Stimulated activated naive CD4-positive, alpha-beta T cell (primary cell): ENCODE data around the gene RBM39.
A peak's percentile ranks its signal among the peaks of the same experiment; 100 is the strongest.
"Not testable (repeated sequence)": the region's sequence is repeated elsewhere in the genome, so short reads cannot be mapped to it uniquely, and the experiment has no call there.

Experiments used
- DNase-seq, 6 experiments: peaks; one replicate each; lab custom pipeline; 2025; lab: John Stamatoyannopoulos, UW

RBM39 gene

DNA sequence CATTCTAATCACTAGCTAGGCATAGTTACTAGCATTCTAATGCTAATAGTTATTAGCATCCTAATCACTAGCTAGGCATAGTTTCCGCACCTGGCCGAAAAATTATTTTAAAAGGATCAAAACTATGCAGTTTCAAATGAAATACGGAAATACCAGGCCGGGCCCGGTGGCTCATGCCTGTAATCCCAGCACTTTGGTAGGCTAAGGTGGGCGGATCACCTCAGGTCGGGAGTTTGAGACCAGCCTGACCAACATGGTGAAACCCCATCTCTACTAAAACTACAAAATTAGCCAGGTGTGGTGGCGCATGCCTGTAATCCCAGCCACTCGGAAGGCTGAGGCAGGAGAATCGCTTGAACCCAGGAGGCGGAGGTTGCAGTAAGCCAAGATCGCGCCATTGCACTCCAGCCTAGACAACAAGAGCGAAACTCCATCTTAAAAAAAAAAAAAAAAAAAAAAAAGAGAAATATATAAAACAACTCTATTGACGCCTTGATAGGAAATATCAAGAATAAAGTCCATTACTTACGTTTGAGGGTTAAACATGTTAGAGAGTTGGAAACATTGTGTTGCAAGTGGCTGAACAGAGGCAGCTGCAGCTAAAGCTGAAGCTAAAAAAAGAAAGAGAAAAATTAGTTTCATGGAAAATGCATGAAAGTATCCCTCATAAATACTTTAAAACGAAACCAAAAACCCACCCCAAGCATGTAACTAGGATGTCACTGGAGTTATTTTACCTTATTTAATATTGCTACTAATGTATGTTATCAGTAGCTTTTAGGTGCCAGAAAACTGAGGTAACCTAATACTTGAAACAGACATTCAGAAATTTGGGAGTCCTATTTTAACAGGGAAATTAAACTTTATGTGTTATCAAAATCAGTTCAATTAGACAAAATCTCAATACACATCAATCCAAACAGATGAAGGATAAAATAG lies 35.2 kb downstream of the RBM39 start:
- not testable (repeated sequence) for DNase-seq

DNA sequence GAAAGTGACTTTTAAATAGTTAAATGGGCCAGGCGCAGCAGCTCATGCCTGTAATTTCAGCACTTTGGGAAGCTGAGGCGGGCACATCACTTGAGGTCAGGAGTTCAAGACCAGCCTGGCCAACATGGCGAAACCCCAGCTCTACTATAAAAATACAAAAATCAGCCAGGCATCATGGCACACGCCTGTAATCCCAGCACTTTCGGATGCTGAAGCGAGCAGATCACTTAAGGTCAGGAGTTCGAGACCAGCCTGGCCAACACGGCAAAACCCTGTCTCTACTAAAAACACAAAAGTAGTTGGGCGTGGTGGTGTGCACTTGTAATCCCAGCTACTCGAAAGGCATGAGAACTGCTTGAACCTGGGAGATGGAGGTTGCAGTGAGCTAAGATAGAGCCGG lies 36.2 kb downstream of the RBM39 start:
- DNase-seq, result not testable (repeated sequence)

DNA sequence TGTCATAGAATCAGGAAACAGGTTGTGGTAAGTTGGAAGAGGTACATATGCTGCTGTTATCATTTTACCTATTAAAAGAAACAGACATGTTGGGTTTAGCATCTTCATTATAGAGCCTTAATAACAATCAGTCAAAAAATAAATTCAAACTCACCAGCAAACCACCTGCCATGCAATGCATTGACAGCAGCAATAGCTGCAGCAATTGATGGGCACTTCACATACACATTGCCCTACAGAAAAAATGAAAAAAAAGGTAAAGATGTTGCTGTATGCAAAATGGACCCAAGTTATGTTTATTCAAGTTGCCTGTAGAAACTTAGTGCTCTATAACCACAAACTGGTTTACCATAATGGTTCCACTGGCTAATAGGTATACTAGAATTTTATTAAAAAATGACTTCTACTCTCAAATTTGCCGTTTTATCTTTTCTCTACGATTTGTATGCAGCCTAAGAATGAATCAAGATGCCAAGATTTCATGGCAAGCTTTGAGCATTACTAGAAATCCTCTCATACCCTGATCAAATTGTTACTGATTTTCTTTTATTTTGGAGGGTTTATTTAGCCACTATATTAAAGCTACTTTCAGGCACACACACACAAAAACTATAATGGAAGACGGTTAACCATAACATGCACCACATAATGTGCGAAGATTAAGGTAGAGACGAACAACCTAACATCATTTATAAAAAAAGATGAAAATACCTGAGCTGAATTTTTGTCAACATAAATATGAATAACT lies 37.4 kb downstream of the RBM39 start:
- DNase-seq, result no peak

DNA sequence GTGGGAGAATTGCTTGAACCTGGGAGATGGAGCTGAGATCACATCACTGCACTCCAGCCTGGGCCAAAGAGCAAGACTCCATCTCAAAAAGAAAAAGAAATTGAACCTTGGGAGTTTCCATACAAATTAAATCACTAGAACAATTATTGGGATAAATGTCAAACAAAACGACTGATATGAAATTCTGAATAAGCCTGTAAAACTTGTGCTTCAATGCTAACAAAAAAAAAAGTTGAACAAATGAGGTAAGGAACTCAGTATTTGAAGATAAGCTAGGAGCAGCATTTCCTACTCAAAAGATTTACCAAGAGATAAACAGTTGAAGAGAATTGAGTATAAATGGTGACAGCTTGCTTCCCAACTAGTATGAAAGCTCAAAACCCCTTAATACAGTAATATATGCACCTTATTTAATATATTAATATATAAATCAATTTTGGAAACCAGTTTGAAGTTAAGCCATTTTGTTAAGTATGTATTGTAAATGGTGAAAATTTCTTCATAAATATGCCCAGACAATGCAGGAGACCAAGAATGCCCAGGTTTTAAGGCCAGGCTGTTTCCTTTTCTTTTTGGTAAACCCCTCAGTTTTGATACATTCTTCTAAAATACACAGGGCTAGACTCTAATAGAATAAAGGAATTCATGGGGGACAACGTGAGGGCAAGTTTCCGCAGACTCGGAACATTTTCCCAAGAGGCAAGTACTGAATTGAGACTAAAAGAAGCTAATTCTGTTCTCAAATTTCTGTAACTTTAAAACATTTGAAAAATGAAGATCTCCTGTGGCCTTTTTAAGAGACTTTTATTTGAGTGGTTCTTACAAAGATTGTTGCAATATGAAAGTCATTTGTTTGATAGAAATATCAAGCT lies 39.0 kb downstream of the RBM39 start:
- no peak for DNase-seq

DNA sequence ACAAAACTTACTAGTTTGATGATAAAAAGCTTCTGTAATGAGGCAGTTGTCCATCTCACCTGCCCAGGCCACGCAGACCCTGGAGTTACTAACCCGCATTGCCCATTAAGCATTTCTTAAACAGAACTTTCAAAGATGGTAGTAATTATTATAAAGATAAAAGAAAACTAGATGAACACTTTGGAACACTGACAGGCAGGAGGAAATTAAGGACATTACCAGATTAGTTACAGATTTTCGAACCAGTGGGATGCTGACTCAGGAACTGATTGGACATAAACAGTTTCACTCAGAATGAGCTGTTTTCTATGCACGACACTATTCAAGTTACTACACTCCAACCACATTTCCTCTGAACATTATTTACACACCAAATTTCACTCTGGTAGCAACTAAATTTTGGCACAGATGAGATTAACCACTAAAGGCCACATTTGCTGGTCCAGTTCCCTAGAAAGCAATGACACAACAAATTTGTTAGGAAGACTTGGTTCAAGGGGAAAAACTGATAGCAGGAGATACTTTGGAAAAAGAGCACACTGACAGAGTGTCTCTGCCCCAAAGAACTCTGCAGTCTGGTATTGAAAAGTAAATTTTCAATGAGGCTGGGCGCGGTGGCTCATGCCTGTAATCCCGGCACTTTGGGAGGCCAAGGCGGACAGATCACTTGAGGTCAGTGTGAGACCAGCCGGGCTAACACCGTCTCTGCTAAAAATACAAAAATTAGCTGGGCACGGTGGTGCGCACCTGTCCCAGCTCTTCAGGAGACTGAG lies 39.8 kb downstream of the RBM39 start:
- DNase-seq, result no peak

DNA sequence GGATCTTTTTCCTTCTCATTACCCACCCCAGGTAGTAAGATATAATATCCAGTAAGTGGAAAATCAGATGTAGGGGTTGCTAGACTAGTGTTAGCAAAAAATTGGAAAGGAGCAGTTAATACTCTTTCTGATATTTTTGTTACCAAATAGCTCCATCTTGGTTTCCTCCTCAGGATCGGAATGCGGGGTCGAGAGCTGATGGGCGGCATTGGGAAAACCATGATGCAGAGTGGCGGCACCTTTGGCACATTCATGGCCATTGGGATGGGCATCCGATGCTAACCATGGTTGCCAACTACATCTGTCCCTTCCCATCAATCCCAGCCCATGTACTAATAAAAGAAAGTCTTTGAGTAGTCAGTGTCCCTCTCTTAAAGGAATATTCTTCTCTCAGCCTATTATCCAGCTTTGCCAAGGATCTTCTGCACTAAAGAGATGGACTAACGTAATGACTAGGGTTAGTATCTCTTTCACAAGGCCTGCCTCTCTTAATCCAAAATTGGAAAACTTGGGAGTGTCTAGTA lies 41.4 kb downstream of the RBM39 start:
- no peak for DNase-seq

DNA sequence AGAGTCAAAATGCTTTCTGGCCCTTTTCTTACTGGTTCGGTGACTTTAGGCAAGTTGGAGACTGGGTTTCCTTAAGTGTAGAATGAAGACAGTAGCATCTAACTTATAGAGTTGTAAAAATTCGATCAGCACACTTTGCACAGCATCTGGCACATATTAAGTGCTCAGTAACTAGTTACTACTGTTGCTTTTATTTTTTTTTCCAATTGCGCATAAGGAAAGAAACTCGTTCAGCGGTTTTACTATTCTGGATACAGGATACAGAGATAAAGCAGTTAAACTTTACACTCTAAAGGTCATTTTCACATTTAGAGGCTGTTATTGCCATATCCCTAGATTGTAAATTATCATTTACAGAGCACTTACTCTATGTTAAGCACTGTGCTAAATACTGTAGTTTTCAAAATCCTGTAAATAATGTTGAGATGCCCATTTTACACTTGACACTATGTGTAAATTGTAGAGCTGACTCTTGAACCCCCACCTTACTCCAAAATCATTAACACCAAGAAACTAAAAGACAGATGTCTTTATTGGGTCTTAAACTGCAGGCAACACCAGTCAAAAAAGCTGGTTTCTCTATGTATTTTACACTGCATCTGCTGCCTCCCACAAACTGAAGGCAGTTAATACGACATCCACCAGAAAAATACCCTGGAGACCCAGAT lies 42.0 kb downstream of the RBM39 start:
- no peak for DNase-seq

DNA sequence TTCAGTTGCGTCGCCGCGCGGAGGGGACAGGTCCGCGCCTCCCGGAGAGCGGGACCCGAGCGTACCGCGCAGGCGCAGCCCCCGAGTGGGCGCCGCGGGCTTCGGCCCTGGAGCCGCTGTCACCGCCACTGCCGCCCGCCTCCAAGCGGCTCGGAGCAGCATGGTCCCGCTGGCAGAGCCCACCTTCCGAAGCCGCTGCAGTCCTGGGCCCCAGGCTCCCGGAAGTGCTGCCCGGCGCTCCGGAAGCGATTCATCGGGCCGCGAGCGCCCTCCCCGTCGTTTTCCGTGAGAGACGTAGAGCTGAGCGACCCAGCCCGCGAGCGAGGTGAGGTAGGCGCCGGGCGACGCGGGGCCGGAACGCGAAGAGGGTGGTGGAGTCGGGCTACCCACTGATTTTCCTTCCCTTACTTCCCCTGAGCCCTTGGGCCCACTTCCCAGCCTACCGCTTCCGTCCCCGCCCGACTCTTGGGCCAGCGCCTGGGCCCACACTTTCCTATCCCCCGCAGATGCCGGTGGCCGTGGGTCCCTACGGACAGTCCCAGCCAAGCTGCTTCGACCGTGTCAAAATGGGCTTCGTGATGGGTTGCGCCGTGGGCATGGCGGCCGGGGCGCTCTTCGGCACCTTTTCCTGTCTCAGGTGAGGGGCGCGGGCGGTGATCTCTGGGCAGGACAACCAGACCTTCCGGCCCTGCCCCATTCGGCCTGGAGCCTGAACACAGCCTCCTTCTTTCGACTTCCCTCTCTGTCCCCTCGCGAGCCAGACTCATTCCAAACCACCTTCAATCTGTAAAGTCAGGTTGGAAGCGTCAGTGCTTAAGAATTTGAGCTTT lies 42.7 kb downstream of the RBM39 start, which contains the start of the genes NFS1 and ROMO1:
NFS1 (minus strand) TSS at position 226 of the 830 bp plus-strand sequence; CDS start at position 162, 64 bp downstream.
ROMO1 (plus strand) TSS at position 279 of the 830 bp plus-strand sequence; CDS start at position 507, 228 bp downstream.
- peak; percentile 65 to 84 (median 82) for DNase-seq

DNA sequence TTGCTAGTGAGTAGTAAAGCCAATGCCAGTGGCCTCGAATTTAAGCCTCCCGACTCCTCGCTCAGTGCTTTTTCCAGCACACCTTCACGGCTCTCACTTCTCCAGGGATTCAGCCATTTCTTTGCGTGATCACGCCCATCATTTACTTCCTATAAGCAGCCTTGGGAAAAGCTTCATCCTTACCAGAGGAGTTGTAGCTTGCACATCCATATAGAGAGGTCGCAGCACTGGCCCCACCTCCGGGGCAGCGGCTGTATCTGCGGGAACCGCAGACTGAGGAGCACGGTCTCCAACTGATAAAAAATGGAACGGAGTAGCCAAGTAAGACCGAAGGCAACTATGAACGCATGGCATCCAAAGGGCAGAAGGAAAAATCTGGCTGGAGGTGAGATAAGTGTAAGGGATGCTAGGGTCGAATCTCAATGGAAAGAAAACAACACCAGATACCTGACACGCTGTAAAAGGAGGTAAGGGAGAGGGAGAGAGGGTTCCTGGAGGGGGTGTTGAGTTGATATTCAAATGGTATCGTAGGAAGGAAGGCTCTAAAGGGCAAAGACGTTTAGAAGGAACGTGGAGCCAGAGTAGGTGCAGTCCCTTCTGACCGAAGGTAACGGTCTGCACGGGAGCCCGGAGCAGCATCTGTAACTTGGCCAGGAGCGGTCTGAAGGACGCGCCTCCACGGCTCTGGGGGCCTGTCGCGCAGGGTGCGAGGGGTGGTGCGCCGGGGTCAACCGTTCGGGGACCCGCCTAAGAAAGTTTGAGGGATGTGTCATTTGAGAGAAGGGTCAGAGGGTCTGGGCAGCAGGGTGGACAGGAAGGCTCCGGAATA lies 43.5 kb downstream of the RBM39 start:
- DNase-seq, result no peak

DNA sequence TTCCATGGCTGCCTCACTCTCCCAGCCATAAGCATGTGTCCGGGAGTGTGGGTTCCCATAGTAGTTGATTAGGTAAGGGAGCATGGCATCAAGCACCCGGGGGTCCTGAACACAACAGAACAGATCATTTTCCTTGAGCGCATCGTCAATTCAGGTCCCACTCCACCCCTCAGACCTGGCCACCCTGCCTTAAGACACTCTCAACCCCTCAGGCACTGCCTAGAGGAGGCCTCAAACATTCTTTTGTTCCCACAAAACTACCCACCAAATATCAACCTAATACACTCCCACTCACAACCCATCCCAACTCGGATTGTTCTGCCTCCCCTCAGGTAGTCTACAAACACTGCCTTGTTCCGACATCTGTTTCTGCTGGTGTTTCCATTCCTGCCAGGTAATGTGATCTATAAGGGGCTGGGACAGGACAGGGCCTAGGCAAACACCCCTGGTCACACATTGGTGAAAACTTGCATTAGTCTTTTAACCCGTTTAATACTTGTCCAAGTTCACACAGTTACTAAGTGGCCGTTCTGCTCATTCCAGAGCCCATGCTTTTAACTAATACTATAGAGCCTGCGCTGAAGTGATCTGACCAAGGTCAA lies 44.3 kb downstream of the RBM39 start:
- DNase-seq, result no peak

DNA sequence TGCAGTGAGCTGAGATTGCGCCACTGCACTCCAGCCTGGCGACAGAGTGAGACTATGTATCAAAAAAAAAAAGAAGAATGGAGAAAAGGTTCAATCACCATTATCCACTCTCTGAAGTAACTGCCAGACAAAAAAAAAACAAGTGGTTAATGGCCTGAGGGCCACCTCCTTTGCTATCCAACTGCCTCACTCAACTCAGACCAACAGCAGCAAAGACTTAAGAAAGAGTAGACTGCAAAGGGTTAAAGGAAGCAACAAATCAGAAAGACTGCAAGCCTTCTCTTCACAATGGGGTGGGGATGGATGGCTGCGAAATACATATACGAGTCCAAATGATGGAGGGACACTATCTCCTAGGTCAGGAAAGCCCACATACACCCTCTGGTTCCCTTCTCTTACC lies 46.1 kb downstream of the RBM39 start:
- no peak for DNase-seq

DNA sequence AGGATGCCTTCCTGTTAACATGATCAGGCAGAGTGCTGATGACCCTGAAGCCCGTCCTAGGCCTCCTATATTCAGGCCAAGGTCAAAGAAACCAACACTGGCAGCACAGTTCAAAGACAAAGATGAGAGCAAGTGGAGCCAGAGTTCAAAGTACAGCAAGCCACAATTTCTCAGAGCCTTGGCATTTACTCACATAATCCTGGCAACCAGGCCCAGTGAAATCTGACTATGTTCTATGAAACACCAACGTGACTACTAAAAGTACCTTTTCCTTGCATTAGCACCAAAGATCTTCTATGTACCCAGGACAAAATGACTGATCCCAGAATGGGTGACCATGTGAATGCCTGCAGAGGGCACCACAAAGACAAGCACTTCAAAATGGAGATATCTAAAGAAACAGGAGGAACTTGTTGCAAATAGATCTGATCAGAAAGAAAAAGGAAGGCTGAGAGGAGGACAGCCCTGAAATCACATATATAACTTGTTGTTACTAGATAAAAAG lies 46.8 kb downstream of the RBM39 start:
- no peak for DNase-seq

DNA sequence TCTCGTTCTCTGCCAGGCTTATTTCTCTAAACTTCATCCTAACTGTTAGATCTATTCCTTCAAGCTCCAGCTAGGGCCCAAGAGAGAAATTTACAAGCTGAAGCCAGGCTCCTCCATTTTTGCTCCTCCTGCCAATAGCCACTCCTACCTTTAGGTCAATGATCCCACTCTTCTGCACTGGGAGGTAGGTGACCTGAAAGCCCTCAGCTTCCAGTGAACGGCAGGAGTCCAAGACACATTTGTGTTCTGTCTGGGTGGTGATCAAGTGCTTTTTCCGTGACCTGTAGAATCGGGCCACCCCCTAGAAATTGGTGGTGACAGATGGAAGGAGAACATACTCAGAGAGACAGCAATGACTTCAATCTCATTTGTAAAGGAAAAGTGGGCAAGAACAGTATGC lies 51.8 kb downstream of the RBM39 start:
- DNase-seq, result no peak

DNA sequence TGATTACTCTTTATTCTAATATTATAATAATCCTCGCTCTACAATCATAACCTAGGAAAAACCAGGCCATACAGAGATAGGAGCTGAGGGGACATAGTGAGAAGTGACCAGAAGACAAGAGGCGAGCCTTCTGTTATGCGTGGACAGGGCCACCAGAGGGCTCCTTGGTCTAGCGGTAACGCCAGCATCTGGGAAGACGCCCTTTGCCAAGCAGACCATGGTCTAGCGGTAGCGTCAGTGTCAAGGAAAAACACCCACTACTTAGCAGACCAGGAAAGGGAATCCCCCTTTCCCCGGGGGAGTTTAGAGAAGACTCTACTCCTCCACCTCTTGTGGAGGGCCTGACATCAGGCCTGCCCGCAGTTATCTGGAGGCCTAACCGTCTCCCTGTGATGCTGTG lies 55.2 kb downstream of the RBM39 start:
- not testable (repeated sequence) for DNase-seq

DNA sequence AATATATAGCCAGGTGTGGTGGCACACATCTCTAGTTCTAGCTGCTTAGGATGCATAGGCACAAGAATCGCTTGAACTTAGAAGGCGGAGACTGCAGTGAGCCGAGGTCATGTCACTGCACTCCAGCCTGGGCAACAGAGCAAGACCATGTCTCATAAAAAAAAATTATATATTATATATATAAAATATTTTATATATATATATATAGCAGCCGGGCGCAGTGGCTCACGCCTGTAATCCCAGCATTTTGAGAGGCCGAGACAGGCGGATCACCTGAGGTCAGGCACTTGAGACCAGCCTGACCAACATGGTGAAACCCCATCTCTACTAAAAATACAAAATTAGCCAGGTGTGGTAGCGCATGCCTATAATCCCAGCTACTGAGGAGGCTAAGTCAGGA lies 56.7 kb downstream of the RBM39 start:
- DNase-seq, result not testable (repeated sequence)

DNA sequence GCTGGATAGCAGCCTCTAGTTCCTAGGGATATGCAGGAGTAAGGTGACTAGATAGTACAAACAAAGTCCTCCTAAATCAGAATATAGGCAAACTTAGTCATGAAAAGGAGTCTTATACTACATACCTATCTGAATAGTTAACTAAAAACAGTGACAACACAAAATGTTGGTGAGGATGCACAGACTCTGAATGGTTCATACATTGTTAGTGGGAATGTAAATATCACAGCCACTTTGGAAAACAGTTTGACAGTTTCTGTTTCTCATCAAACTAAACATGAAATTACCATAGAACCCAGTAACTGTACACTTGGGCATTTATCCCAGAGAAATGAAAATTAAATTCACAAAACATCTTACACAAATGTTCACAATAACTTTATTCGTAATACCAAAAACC lies 60.1 kb downstream of the RBM39 start:
- DNase-seq, result no peak

DNA sequence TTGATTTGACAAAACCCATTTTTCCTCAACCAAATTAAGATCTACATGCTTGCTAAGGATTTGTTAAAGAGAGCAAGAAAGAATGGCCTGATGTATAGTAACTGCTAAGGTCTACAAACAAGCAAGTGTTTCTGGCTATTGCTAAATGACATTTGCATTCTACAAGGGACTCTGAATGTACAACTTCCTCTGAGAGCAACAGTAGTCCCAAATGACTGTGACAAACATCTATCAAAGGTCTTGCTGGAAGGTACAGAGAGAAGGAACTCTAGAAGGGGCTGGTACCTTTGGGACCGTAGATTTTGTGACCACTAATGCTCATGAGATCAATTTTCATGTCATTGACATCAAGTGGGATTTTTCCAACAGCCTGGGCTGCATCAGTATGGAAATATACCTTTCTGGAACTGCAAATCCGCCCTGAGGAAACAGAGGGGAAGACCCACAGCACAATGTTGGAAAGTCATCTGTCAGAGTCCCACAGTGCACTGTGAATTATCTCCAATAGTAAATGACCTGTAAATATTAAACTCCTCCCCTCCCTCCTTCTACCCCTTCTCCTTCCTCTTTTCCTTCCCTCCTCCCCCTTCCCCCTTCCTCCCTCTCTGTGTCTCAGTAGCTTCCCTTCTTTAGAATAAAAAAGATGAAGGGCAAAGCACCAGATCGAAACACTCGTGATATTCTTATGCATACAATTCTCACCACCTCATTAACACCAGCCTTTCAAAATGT lies 61.4 kb downstream of the RBM39 start:
- DNase-seq, result no peak
